AG10803 (cell line): ENCODE measurements around the gene DDX51.

Experiments
- DNase-seq: peaks from one replicate; pipeline ENCODE4 v3.0.0; 2010; ENCODE audit warnings: low read depth
- H3K4me3 ChIP-seq: 2 replicates; pipeline ENCODE4 v1.5.1; 2011; ENCODE audit warnings: mild to moderate bottlenecking, low read length, control low read depth
- CTCF ChIP-seq: conservative IDR thresholded peaks from 2 replicates; pipeline ENCODE4 v1.5.1; 2011; ENCODE audit warnings: mild to moderate bottlenecking, low read length, control low read depth, inconsistent platforms

Gene DDX51

GRCh38 chr12:132133952-132134652 is 10.0 kb downstream of the DDX51 start:
- no peak for TF ChIP-seq CTCF
- H3K4me3 ChIP-seq: no peak overlapping the region
- DNase-seq: no peak

DNA sequence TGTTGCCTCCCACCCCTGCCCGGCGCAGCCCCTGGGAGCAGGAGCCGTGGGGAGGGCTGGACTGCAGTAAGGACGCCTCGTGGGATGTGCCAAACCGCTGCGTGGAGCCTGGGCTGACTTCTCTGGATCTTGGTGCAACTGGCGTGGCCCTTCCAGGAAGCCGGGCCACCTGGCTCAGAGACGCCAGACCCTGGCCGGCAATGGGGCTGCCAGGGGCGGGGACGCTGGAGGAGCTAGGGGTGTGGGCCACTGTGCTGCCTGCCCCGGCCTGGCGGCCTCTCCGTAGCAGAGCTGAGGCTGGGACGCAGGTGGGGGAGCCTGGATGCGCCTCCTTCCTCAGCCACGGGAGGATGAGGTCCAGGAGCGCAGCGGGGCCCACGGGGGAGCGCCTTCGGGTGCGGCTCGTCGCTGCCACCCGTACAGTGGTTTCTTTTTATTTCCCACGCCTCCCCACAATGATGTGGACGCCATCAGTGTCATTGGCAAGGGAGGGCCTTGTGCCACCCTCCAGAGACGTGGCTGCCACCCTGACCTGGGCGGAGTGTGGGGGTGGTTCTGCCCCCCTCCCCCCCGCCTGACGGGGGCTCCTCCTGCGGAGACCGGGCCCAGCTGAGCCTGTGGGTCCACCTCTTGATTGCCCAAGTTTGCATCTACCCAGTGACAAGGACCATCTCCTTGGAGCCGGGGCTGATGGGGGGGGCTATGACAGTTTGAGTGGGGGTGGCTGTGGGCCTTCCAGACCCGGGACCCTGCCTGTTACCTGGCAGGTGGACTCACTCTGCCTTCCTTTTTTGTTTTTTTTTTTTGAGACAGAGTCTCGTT is 11.3 kb downstream of the DDX51 start:
- DNase-seq: no peak
- H3K4me3 ChIP-seq: no peak overlapping the region
- no peak for TF ChIP-seq CTCF

DNA sequence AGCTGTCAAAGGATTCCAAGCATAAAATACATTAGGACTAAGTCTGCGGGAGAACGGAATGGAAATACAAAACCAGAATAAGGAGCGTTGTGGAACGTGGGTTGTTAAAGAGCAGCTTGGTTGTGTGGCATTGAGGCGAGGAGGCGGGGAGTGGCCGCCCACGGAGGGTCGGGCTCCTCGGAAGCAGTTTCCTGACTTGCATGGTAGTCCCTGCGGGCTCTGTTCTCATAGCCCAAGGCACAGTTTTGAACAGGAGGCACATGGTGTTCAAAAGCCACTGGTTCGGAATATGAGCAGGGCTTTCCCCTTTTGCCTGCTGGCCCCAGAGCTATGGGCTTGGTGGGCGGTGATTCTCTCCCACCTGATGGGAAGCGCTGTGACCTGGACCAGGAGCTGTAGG is 12.2 kb downstream of the DDX51 start:
- H3K4me3 ChIP-seq: no peak overlapping the region
- TF ChIP-seq CTCF: no peak
- no peak for DNase-seq

GRCh38 chr12:132131229-132131628 is 12.9 kb downstream of the DDX51 start:
- H3K4me3 ChIP-seq: no peak overlapping the region
- DNase-seq: no peak
- TF ChIP-seq CTCF: no peak

DNA sequence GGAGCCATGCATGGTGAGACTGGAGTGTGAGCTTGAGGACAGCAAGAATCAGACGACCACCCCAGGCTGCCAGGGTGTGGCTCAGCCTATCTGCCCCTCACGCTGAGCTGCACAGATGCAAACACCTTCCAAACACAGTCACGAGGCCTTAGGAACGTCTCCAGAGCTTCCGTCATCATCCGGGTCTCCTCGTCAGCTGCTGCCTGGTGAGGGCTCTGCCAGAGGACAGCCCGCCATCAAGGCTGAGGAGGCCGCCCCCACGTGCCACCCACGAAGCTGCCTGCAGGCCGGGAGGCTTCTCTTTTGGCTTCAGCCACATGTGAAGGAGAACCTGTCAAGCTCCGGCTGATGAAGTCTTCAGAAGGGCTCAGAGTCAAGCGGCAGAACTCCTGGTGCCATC is 13.4 kb downstream of the DDX51 start:
- no peak overlapping the region for H3K4me3 ChIP-seq
- TF ChIP-seq CTCF: no peak
- DNase-seq: no peak

DNA sequence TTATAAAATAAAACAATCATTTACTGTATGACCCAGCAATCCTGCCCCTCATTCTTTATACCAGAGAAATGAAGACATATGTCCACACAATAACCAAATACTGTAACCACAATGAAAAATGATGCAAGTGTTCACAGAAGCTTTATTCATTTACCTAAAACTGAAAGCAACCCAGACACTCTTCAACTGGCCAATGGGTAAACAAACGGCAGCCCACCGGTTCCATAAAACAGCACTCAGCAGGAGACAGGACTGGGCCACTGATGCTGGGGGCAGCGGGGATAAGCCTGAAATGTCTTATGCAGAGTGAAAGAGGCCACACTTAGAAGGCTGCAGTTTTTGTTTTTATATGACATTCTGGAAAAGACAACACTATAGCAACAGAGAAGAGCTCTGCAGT is 15.1 kb downstream of the DDX51 start:
- DNase-seq: no peak
- TF ChIP-seq CTCF: no peak
- H3K4me3 ChIP-seq: no peak overlapping the region

GRCh38 chr12:132127041-132127440 is 17.1 kb downstream of the DDX51 start:
- DNase-seq: no peak
- no peak overlapping the region for H3K4me3 ChIP-seq
- no peak for TF ChIP-seq CTCF
